ENCODE data around the gene CDH4.

CDH4 gene

DNA sequence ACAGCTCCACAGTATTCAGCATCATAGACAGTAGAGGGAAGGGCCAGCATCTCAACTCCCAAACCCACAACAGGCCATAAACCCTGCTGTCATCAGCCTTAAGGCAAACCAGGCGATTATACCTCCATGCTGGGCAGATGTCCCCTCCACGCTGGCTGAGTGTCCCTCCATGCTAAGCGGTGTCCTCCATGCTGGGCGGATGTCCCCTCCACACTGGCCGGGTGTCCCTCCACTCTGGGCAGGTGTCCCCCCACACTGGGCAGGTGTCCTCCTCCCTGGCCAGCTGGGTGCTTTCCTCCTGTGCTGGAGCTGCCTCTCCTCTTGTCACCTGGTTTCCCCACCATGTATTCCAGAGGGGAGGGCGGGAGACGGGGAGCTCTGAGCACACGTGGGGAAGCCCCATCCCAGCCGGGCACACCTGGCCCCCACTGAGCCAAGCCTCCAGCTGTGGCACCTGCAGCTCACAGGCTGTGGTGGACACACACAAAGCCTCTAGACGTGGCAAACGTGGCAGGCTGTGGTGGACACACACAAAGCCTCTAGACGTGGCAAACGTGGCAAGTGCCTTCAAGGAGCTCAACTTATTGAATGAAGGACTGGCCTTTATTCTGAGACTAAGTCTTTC, 616.5 kb downstream of the CDH4 start:
- DNase-seq (ENCODE audit: low spot score): no peak

DNA sequence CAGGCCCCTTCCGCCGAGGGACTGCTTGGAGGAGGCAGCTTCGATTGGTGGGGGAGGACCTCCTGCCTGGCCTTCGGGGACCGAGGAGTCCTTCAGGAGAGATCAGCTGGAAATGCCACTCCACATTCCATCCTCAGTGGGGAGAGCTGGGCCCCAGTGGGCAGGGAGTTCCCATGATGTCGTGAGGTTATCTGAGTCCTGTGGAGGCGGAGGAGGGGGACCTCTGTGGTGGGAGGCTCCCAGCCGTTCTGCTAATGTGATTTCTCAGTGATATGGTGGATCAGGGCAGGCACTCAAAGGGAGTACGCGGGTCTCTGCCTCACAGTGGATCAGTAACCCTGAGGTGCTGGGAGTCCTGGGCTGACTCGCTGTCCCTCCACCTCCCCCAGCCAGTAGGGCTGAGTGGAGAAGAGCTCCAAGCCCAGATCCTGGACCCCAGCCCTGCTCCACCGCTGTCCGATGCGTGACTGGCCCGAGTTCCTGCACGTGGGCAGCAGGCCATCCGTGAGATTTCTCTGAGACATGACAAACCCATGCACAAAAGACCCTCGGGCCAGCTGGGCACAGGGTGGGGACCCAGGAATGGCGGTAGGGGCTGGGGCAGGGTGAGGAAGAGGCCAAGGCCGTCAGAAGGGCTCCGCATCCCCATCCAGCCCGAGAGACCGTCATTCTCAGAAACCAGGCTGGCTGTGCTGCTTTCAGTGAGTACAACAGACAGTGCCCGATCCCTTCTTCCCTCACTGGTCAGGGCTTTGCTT, 617.9 kb downstream of the CDH4 start:
- no peak for DNase-seq (ENCODE audit: low spot score)

DNA sequence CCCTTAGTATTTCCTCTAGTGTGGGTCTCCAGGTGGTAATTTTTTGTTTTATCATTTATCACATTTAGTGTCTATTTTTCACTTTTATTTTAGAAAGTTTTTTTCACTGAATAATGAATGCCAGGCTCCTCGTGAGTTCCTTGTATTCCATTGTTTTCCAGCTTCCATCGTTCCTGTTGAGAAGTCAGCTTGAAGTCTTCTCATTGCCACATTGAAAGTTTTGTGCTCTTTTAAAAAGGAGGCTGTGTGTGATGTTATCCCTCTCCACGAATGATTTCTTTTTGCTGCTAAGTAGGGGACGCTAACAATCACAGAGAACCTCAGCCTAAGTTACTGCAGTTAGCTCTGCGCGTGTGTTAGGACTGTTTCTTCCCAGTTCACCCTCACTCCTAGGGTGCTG, 619.1 kb downstream of the CDH4 start:
- DNase-seq (ENCODE audit: low spot score): no peak

DNA sequence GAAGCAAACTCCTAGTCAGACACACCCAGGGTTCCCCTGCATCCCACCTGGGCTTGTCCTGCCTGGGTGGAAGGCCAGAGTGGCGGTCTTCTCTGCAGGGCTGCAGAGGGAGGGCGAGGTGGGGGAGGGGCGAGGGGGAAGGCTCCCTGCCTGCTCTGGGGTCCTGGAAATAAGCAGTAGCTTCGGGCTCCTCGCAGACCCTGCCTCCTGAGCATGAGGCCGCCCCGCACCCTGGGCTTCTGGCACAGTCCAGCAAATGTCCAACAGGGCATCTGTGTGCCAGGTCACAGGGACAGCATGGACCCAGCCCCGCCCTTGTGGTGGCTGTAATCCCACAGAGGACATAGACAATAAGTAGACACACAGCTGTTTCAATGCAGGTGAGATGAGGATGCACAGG, 619.9 kb downstream of the CDH4 start:
- no peak for DNase-seq (ENCODE audit: low spot score)

DNA sequence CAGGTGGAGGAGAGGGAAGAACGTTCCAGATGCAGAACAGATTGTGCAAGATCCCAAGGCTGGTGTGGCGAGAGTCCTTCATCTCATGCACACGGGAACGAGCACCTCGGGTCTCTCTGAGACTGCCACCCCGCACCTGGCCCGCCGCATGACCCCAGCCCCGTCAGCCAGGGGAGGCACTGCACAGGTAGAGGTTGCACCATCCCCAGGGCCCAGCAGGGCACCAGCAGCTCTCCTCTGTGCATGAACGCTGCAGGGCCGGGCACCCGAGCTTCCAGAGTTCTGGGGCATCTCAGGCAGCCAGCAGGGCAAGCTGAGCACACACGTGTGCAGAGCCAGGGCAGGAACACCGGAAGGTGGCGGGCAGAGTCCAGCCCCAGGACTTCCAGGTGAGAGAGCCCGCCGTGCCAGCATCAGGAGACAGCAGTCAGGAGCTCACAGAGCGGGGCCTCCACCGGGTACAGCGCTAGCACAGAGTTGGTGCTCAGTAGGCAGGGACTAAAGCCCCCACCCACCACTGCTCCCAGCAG, 620.4 kb downstream of the CDH4 start:
- no peak for DNase-seq (ENCODE audit: low spot score)

DNA sequence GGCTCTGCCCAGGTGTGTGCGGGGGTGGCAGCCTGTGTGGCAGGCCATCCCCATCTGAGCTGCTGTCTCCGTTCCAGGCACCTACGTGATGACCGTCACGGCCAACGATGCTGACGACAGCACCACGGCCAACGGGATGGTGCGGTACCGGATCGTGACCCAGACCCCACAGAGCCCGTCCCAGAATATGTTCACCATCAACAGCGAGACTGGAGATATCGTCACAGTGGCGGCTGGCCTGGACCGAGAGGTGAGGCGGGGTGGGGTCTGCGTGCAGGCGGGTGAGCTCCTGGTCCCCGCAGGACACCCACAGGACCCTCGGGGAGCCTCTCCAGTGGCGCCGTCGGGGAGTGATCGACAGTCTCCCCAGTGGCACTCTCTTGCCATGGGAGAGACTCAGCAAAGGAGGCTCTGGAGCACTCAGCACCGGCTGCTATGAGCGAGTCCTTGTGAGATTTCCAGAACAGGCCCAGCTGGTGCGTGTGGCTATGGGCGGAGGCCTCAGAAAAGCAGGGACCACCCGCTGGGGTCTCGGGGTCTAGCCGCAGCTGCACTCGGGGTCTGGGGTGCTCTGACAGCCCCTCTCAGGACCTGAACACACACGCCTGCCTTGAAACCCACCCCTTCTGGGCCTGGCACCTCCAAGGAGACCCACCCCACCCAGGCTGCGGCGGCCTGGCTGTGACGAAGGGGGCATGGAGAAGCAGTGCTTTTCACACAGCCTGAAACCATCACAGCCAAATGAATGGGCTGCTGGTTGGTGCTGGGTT, 621.8 kb downstream of the CDH4 start:
- no peak for DNase-seq (ENCODE audit: low spot score)

DNA sequence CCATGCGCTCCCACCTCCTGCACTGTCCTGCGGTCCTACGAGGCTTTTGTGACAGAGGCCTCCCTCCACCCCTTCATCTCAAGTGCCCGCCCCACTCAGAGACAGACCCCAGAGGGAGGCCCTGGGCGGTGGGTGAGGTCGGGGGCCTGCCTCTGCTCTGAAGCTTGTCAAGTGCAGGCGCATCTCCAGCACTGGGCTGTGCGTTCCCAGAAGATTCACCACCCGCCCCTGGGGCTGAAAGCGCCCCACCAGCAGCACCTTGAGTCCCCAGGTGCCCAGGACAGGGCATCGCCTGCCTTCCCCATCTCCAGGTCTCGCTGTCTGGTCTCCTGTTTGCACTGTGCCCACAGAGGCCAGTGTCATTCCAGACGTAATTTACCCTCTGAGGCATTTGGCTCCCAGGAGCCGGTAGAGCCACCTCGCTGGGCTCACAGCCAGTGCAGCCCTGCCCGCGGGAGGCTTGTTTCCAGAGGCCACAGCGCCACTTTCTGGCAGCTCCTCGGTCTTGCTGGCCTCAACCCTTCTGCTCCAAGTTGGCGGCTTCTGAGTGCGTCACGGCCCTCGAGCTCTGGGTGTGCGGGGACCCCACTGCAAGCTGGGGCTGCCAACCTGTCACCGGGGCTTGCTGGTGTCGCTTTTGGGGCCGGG, 622.5 kb downstream of the CDH4 start:
- no peak for DNase-seq (ENCODE audit: low spot score)

DNA sequence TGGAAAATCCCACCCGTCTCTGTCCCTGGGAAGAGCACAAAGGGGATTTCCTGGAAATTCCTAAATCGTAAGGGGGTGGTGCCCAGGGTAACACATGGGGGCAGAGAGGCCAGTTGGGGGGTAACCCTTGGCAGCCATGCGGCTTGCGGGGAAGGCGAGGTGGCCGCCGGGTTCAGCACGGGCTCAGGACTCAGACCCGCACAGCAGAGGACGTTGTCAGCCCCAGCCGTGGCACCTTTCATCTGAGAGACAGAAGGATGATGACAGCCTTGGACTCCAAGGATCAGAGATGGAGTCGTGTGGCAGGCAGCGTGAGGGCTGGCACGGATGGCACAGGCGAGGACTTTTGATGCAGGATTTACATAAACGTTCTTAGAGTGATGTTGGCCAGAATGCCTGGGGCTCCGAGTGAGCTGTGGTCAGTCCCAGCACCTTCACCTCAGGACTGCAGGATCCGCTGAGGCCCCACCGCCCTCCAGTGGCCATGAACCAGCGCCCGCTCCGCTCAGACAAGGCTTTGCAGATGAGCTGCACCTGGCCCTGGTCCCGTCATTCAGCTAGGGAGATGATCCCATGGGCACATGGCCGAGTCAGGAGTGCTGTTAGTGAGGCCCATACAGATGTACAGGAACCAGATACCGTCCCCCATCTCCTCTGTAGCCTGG, 623.3 kb downstream of the CDH4 start:
- DNase-seq (ENCODE audit: low spot score): no peak

DNA sequence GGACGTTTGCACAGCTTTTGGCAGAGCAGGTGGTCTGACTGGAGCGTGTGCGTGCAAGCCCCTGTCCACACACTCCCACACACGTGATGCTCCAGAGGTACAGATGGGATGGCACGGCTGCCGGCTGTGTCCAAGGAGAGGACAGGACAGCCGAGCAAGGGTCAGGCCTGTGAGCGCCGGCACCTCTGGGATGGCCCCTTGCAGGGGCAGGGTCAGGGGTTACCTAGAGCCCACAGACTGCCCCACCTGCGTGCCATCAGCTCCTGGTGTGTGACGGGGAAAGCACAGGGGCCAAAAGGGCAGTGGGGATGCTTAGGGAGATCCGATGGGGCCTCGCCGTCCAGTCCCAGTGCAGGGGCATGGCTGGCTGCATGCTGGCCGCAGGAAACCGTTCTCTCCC, 623.9 kb downstream of the CDH4 start:
- no peak for DNase-seq (ENCODE audit: low spot score)

DNA sequence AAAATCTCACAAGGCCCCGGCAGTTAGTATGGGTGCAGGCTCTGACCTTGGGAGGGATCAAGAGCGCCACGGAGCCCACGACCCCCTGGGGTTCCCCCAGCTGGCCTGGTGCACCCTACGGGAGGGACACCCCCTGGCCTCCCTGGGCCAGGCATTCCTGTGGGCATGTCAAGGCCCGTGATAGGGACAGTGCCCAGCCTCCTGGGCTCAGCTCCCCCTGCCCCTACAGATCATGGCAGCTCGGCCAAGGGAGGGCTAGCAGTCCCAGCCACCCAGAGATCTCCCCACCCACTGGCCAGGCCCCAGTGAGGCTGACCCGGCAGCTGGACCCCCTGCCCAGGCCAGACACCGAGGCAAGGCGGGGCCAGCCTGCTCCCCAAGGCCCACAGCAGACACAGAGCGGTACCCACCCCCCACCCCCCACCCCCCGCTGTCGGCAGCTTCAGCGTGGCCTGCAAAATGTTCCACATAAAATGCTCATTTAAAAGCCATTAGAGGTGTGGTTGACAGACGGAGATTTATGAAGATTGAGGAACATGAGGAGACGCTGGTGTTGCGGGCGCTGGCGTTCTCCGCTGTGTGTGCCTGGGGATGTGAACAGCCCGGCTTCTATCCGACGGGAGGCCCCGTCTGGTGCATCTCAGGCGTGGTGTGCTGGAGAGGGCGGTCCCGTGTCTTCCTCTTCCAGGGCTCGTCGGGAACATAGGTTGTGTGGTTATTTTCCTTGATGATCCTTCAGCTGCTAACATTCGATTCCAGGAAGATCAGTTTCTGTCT, 625.1 kb downstream of the CDH4 start:
- DNase-seq (ENCODE audit: low spot score): no peak

DNA sequence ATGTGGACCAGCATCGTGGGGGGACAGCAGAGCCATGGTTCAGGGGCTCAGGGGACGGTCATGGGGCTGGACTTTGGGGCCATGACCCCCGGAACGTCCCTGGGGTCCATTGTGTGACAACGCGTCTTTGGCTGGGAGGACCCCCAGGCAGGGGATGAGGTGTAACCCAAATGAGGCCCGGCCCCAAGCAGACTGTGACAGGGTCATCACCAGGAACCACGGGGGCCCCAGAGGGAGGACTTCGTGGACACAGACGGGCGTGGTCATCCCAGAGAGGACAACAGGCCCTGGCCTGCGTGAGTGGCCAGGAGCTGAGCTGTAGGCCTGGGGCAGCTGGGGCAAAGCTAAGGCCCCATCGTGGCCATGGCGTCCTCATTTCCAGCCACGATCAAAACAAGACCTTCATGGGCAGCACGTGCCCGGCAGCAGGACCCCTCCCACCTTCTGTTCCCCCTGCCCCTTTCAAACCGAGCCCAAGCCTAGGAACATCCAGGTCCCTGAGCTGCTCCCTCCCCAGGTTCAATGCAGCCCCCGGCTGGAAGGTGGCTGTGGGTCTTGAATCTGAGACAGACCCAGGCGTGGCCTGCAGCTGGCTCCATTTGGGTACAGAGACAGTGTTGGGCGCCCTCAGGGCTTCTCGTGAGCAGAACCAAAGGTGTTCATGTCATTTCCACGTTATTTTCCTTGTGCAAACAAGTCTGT, 625.9 kb downstream of the CDH4 start:
- no peak for DNase-seq (ENCODE audit: low spot score)

DNA sequence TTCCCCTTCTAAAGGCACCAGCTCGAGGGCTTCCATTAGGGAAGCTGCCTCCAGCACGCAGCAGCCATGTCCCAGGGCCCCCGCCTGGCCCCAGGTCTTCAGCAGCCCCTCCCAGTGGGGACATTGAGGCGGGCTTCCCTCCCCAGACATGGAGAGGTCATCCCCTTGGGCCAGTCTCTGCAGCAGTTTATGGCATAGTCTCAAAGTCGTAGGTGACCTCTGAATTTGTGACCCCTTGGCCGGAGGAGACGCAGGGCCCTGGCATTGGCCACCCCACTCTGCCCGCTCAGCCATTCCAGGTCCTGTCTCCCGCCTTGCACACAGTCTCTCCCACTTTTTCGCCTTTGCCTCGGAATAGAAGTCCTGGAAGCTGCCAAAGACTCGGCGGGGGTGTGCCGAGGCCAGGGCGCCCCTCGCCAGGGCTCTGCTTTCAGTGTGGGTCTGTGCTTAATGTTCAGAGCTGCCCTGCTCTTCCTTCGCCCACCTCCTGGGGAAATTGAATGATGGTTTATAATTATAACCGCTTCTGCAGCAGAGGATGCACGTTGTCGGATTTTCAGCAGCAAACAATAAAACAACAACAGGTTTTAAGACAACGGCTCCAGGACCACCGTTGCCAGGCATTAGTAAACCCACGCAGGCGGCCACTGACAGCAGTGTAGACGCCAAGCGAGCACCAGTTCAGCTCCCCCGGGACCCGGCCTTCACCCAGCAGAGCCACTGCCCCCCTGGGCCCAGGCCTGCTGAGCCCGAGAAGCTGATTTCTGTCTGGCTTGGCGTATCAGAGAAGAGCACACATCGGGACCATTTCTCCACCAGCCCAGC, 626.6 kb downstream of the CDH4 start:
- DNase-seq (ENCODE audit: low spot score): no peak

DNA sequence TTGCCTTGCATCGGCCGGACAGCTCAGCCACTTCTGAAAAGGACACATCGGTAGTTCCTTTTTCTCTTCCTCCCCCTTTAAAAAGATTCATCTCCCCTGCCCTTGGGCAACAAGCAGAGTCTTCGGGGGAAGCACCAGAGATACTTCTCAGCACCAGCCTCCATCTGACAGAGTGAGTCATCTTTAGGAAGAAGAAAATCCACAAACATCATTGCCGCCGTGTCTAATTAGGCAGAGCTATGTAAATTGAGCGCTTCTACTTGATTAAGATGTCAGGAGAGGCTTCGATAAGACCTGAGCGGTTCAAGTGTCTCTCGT, 627.2 kb downstream of the CDH4 start:
- DNase-seq (ENCODE audit: low spot score): no peak

DNA sequence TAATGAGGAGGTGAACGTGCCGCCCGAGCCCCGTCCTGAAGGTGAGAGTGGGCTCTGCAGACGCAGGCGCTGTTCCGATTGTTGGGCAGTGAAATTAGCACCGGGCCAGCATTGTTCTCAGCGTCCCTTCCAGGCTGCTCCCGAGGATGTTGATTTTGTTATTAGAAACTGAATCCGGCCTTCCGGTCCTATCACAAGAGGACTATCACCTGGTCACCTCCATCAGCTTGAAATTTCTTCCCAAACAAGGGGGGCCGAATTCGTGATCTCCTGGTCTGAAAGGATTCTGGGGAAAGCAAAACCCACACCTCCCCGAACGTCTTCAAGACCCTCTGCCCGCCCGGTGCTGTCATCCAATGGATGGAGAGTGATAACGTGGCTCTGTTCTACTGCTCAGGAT, 627.6 kb downstream of the CDH4 start:
- no peak for DNase-seq (ENCODE audit: low spot score)

DNA sequence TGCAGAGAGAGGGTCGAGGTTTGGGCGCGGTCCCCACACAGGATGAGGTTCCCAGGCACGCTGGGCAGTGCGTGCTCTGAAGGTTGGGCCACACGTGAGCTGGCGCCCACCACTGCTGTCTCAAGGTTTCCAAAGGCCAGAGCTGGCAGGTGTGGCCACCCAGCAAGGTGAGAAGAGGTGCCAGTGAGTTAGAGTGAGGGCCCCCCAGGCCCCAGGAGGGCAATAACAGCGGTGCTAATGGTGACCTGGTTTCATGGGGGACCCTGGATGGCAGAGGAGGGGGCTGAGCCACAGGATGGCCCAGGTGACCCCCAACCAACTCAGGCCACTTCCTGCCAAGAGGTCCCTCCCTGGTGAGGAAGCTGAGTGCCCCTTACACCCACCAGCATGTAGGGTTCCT, 628.6 kb downstream of the CDH4 start:
- DNase-seq (ENCODE audit: low spot score): no peak

DNA sequence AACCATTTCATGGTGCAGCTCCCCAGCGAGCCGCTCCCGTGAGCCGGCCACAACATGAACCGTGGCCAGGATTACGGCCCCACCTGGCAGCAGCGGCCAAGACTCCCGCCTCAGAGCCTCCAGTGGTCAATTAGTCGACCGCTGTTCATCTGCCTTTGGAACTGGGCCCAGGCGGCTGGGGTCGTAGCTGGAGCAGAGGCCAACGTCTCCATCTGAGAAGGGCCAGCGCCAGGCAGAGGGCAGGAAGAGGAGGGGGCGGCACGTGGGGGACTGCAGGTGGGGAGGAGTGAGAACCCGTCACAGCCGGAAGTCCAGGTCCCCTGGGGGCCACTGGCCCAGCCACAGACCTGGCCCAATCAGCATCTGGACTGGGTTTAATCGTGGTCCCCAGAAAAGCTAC, 629.4 kb downstream of the CDH4 start:
- no peak for DNase-seq (ENCODE audit: low spot score)

DNA sequence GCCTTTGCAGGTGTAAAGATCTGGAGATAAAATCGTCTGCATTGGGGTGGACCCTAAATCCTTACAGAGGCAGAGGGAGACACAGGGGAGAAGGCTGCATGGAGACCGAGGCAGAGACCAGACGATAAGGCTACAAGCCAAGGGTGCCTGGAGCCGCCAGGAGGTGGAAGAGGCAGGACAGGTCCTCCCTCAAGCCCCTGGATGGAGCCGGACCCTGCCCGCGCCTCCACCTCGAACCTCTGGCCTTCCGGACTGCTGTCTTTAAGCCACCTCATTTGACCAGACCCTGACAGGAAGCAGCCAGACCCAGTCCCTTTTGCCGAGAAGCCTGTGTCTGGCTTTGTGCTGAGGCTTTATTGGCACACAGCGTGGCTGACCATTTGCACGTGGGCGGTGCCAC, 629.8 kb downstream of the CDH4 start:
- DNase-seq (ENCODE audit: low spot score): no peak

DNA sequence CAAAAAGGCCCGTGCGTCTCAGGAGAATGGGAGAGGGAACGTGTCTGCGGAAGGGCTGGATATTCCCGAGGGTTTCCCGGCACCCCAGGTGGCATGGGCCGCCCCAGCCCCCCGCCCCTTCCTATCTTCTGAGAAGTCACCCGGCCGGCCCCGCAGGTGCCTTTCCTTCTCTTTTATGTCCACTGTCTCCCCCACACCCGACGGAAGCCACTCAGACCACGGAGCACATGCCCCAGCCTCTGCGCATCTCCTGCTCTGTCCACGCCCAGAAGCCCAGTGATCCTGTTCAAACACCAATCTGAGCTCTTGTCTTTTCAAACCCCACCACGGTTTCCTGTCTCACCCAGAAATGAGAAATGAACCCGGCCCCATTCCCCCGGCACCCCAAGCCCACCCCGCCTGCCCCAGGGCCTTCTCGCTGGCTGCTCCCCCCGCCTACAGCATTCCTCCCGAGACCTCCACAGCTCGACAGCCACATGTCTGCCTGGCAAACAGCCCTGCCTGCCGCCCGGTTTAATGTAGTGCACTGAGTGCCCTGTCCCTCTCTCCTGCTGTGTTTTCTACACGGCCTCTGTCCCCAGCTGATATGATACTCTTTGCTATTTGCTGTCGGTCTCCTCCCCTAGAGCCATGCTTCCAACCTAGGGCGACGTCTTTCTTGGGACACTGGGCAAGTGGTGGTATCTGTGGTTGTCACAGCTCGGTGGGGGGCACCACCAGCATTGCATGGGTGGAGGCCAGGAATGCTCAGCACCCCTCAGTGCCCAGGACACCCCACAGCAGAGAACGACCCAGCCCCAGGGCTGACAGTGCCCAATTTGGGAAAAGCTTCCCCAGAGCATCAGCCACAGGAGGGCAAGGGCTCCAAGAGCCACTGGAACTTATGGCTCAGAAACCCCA, 630.9 kb downstream of the CDH4 start:
- no peak for DNase-seq (ENCODE audit: low spot score)
